Urinary bladder (tissue), 4 donors: ENCODE results near the gene ATP7B. TPM values are rescaled to one million over a fixed set of nuclear protein-coding genes. Genes with fewer than 3 reads are reported as not detected.
"Not testable (repeated sequence)": the region's sequence is repeated elsewhere in the genome, so short reads cannot be mapped to it uniquely, and the experiment has no call there.

ENCODE experiments used
- DNase-seq: peaks from one replicate; pipeline ENCODE4 v3.0.0-alpha.2; 2015; ENCODE audit errors: extremely low spot score
- H3K27ac ChIP-seq: one replicate; pipeline ENCODE4 v1.5.1; 2013; ENCODE audit warnings: low read depth, mild to moderate bottlenecking, moderate library complexity
- H3K36me3 ChIP-seq: one replicate; pipeline ENCODE4 v1.6.1; 2013; ENCODE audit warnings: mild to moderate bottlenecking, moderate library complexity; ENCODE audit not compliant: insufficient read depth
- H3K4me1 ChIP-seq: one replicate; pipeline ENCODE4 v1.6.1; 2013; ENCODE audit warnings: mild to moderate bottlenecking, moderate library complexity; ENCODE audit not compliant: insufficient read depth
- H3K4me3 ChIP-seq: one replicate; pipeline ENCODE4 v1.5.1; 2013; ENCODE audit warnings: low read depth, low read length
- WGBS: extraction: QIAGEN DNeasy Blood & Tissue Kit; methylation state at CpG from one replicate; pipeline ENCODE4 v1.1.7; 2013; 5-methylcytosine and 5-hydroxymethylcytosine counted together
- polyA plus RNA-seq: library from polyadenylated mRNA; stranded (reverse); fragments of 200-250 nt; gene quantifications from one replicate; pipeline ENCODE4 v1.2.3, GENCODE V29; 2013
- total RNA-seq: library from RNA; depleted of rRNA; stranded (reverse); fragments of >200 nt; gene quantifications from one replicate; pipeline ENCODE4 v1.2.3, GENCODE V29; 2014
- donor health status: healthy with polysubstance abuse.
- donor health status: healthy.

The ATP7B gene
- total and polyA plus RNA-seq, 2 donors = 3.0 to 6.7 TPM

- no peak for DNase-seq
- no peaks in the 10 kb centered on the region for H3K4me1 ChIP-seq
- no peak overlapping the region for H3K4me3 ChIP-seq
- WGBS = 93% methylated on average over 12 of the region's 12 CpGs
- H3K27ac ChIP-seq = no peak overlapping the region
- H3K36me3 ChIP-seq = no peaks in the 10 kb centered on the region
Measured at GRCh38 chr13:51910508-51910907, 100.7 kb downstream of the ATP7B start.

GRCh38 chr13:51909265-51909664 lies 102.0 kb downstream of the ATP7B start:
- H3K27ac ChIP-seq, H3K4me1 ChIP-seq, H3K36me3 ChIP-seq, DNase-seq, H3K4me3 ChIP-seq: not testable (repeated sequence)
- 90% methylated on average over 5 of the region's 5 CpGs for whole genome bisulfite sequencing

GRCh38 chr13:51907040-51907732 lies 104.1 kb downstream of the ATP7B start:
- Histone ChIP-seq H3K36me3 (no peaks in the 10 kb centered on the region), H3K4me3 (no peak overlapping the region), H3K27ac (no peak overlapping the region), H3K4me1 (no peaks in the 10 kb centered on the region)
- 87% methylated on average over 8 of the region's 8 CpGs for WGBS
- no peak for DNase-seq

GRCh38 chr13:51906581-51906980 lies 104.7 kb downstream of the ATP7B start:
- Histone ChIP-seq H3K4me3 (no peak overlapping the region), H3K36me3 (no peaks in the 10 kb centered on the region), H3K4me1 (no peaks in the 10 kb centered on the region), H3K27ac (no peak overlapping the region)
- DNase-seq = no peak
- 58% methylated on average over 3 of the region's 3 CpGs for WGBS

- 77% methylated on average over 6 of the region's 6 CpGs for WGBS
- Histone ChIP-seq H3K4me3 (no peak overlapping the region), H3K27ac (no peak overlapping the region), H3K36me3 (no peaks in the 10 kb centered on the region), H3K4me1 (no peaks in the 10 kb centered on the region)
- DNase-seq = no peak
Measured at GRCh38 chr13:51905787-51906186, 105.5 kb downstream of the ATP7B start.

GRCh38 chr13:51902776-51903175 lies 108.5 kb downstream of the ATP7B start:
- 82% methylated on average over 4 of the region's 4 CpGs for WGBS
- Histone ChIP-seq H3K4me1 (no peaks in the 10 kb centered on the region), H3K36me3 (no peaks in the 10 kb centered on the region), H3K4me3 (no peak overlapping the region), H3K27ac (no peak overlapping the region)
- DNase-seq = no peak

- Histone ChIP-seq H3K27ac (no peak overlapping the region), H3K4me3 (no peak overlapping the region), H3K4me1 (no peaks in the 10 kb centered on the region), H3K36me3 (no peaks in the 10 kb centered on the region)
- 82% methylated on average over 1 of the region's 1 CpG for WGBS
- DNase-seq = no peak
Measured at GRCh38 chr13:51900471-51900870, 110.8 kb downstream of the ATP7B start.

GRCh38 chr13:51895906-51896888 lies 115.1 kb downstream of the ATP7B start:
- Histone ChIP-seq H3K27ac (no peak overlapping the region), H3K4me1 (no peaks in the 10 kb centered on the region), H3K4me3 (no peak overlapping the region), H3K36me3 (no peaks in the 10 kb centered on the region)
- 43% methylated on average over 9 of the region's 9 CpGs for WGBS
- DNase-seq = no peak

GRCh38 chr13:51894239-51894638 lies 117.0 kb downstream of the ATP7B start:
- Histone ChIP-seq H3K27ac (no peak overlapping the region), H3K4me3 (no peak overlapping the region), H3K4me1 (no peaks in the 10 kb centered on the region), H3K36me3 (no peaks in the 10 kb centered on the region)
- DNase-seq = no peak
- WGBS = 93% methylated on average over 4 of the region's 4 CpGs

GRCh38 chr13:51892657-51893056 lies 118.6 kb downstream of the ATP7B start:
- Histone ChIP-seq H3K4me3 (no peak overlapping the region), H3K36me3 (no peaks in the 10 kb centered on the region), H3K4me1 (no peaks in the 10 kb centered on the region), H3K27ac (no peak overlapping the region)
- DNase-seq = no peak
- WGBS = 61% methylated on average over 3 of the region's 3 CpGs

GRCh38 chr13:51887468-51887867 lies 123.8 kb downstream of the ATP7B start:
- 57% methylated on average over 2 of the region's 2 CpGs for whole genome bisulfite sequencing

GRCh38 chr13:51885651-51886050 lies 125.6 kb downstream of the ATP7B start:
- H3K27ac ChIP-seq = no peak overlapping the region
- H3K4me3 ChIP-seq = no peak overlapping the region
- peaks cover 2% of the 10 kb centered on the region for H3K4me1 ChIP-seq
- 91% methylated on average over 2 of the region's 2 CpGs for WGBS
- no peak for DNase-seq
- no peaks in the 10 kb centered on the region for H3K36me3 ChIP-seq

More at GRCh38 chr13:51887468-51887867, 123.8 kb downstream of the ATP7B start:
- peaks cover 2% of the 10 kb centered on the region for H3K4me1 ChIP-seq
- no peak overlapping the region for H3K27ac ChIP-seq
- no peaks in the 10 kb centered on the region for H3K36me3 ChIP-seq
- H3K4me3 ChIP-seq = no peak overlapping the region
- no peak for DNase-seq

- no peak overlapping the region for H3K27ac ChIP-seq
- H3K36me3 ChIP-seq = no peaks in the 10 kb centered on the region
- DNase-seq = no peak
- H3K4me1 ChIP-seq = peaks cover 2% of the 10 kb centered on the region
- WGBS = 71% methylated on average over 5 of the region's 5 CpGs
- no peak overlapping the region for H3K4me3 ChIP-seq
Measured at GRCh38 chr13:51883226-51883600, 128.0 kb downstream of the ATP7B start.
